Measurements from ENCODE around the gene RELT. TPM values are rescaled to one million over a fixed set of nuclear protein-coding genes. Genes with fewer than 3 reads are reported as not detected.

The RELT gene
- 1.2 and 2.3 TPM in 2 replicates for total RNA-seq

GRCh38 chr11:73376160-73376802 is at the start of gene RELT:
Gene RELT, plus strand, starts transcription at chr11:73376399. Its CDS starts 12,738 bp downstream, at chr11:73389137.

Other genes starting within 250 kb of the RELT start
- 9.9 and 10.0 TPM in 2 replicates for gene FCHSD2, start 234.1 kb upstream of the RELT start, total RNA-seq
- not detected in 2 replicates for gene P2RY2, start 158.1 kb upstream of the RELT start, total RNA-seq
- 0.17 TPM in 1 of 2 replicates, not detected in the other for gene P2RY6, start 104.1 kb upstream of the RELT start, total RNA-seq
- 34.6 and 44.7 TPM in 2 replicates for gene ARHGEF17, start 68.1 kb upstream of the RELT start, total RNA-seq
- 27.9 and 34.1 TPM in 2 replicates for gene FAM168A, start 221.7 kb downstream of the RELT start, total RNA-seq

Measured in smooth muscle cell of trachea (primary cell).